H9 (cell line): ENCODE measurements around the gene CHGA. TPM values are rescaled to one million over a fixed set of nuclear protein-coding genes. Genes with fewer than 3 reads are reported as not detected.

Source experiments
- DNase-seq: peaks from one replicate; pipeline ENCODE4 v3.0.0-alpha.2; 2017
- H2AFZ ChIP-seq: one replicate; pipeline ENCODE4 v1.6.1; 2013; ENCODE audit warnings: mild to moderate bottlenecking, low read length, control low read depth, moderate library complexity
- H2AK5ac ChIP-seq: 2 replicates; pipeline ENCODE4 v1.6.1; 2013; ENCODE audit warnings: low read length, control low read depth, mixed read lengths; ENCODE audit not compliant: insufficient read length
- H2BK120ac ChIP-seq: one replicate; pipeline ENCODE4 v1.6.1; 2013; ENCODE audit warnings: low read depth, mild to moderate bottlenecking, low read length, control low read depth, inconsistent platforms; ENCODE audit not compliant: poor library complexity, severe bottlenecking
- H2BK12ac ChIP-seq: 2 replicates; pipeline ENCODE4 v1.6.1; 2013; ENCODE audit warnings: low read length, control low read depth, mixed read lengths, low read depth; ENCODE audit not compliant: insufficient read length
- H2BK15ac ChIP-seq: 2 replicates; pipeline ENCODE4 v1.6.1; 2013; ENCODE audit warnings: low read depth, low read length, control low read depth
- H2BK20ac ChIP-seq: one replicate; pipeline ENCODE4 v1.6.1; 2013; ENCODE audit warnings: low read depth, mild to moderate bottlenecking, low read length, control low read depth, inconsistent platforms; ENCODE audit not compliant: poor library complexity, severe bottlenecking
- H2BK5ac ChIP-seq: 2 replicates; pipeline ENCODE4 v1.6.1; 2013; ENCODE audit warnings: low read length, control low read depth, mixed read lengths; ENCODE audit not compliant: insufficient read length
- H3K14ac ChIP-seq: 2 replicates; pipeline ENCODE4 v1.6.1; 2013; ENCODE audit warnings: low read length, control low read depth; ENCODE audit not compliant: insufficient read depth
- H3K18ac ChIP-seq: 2 replicates; pipeline ENCODE4 v1.6.1; 2013; ENCODE audit warnings: low read depth, mild to moderate bottlenecking, mixed read lengths, low read length, control low read depth; ENCODE audit not compliant: insufficient read length
- H3K23ac ChIP-seq: 2 replicates; pipeline ENCODE4 v1.6.1; 2013; ENCODE audit warnings: low read length, control low read depth, mixed read lengths, low read depth; ENCODE audit not compliant: insufficient read length
- H3K23me2 ChIP-seq: 2 replicates; pipeline ENCODE4 v1.6.1; 2013; ENCODE audit warnings: low read depth, mild to moderate bottlenecking, mixed read lengths, low read length, control low read depth; ENCODE audit not compliant: insufficient read length, poor library complexity, severe bottlenecking
- H3K27ac ChIP-seq: 2 replicates; pipeline ENCODE4 v1.5.1; 2013; ENCODE audit warnings: low read length, control low read depth, mixed read lengths, low read depth; ENCODE audit not compliant: insufficient read length
- H3K27me3 ChIP-seq: 2 replicates; pipeline ENCODE4 v1.6.1; 2013; ENCODE audit warnings: low read length, control low read depth, inconsistent platforms; ENCODE audit not compliant: insufficient read depth
- H3K4ac ChIP-seq: 2 replicates; pipeline ENCODE4 v1.6.1; 2013; ENCODE audit warnings: low read depth, mild to moderate bottlenecking, control low read depth, inconsistent platforms, low read length, moderate library complexity
- H3K4me1 ChIP-seq: 2 replicates; pipeline ENCODE4 v1.6.1; 2013; ENCODE audit warnings: low read length, control low read depth, inconsistent platforms; ENCODE audit not compliant: insufficient read depth
- H3K4me2 ChIP-seq: 2 replicates; pipeline ENCODE4 v1.6.1; 2013; ENCODE audit warnings: low read length, control low read depth, mixed read lengths; ENCODE audit not compliant: insufficient read length, insufficient read depth
- H3K56ac ChIP-seq: 2 replicates; pipeline ENCODE4 v1.6.1; 2013; ENCODE audit warnings: low read depth, mild to moderate bottlenecking, mixed read lengths, low read length, control low read depth; ENCODE audit not compliant: insufficient read length
- H3K79me1 ChIP-seq: 2 replicates; pipeline ENCODE4 v1.6.1; 2013; ENCODE audit warnings: low read depth, mild to moderate bottlenecking, moderate library complexity, low read length, control low read depth, inconsistent platforms; ENCODE audit not compliant: insufficient read depth, poor library complexity, severe bottlenecking
- H3K79me2 ChIP-seq: 2 replicates; pipeline ENCODE4 v1.6.1; 2013; ENCODE audit warnings: low read length, control low read depth, inconsistent platforms; ENCODE audit not compliant: insufficient read depth
- H3K9ac ChIP-seq: 2 replicates; pipeline ENCODE4 v1.6.1; 2013; ENCODE audit warnings: low read length, control low read depth, mixed read lengths; ENCODE audit not compliant: insufficient read length; ENCODE audit errors: extremely low read depth
- H3K9me3 ChIP-seq: one replicate; pipeline ENCODE4 v1.6.1; 2013; ENCODE audit warnings: low read depth, low read length, inconsistent platforms; ENCODE audit not compliant: control insufficient read depth
- H3T11ph ChIP-seq: one replicate; pipeline ENCODE4 v1.6.1; 2013; ENCODE audit warnings: mild to moderate bottlenecking, low read length, control low read depth, inconsistent platforms
- H4K20me1 ChIP-seq: one replicate; pipeline ENCODE4 v1.6.1; 2013; ENCODE audit not compliant: control insufficient read depth, insufficient read length, insufficient read depth
- H4K5ac ChIP-seq: 2 replicates; pipeline ENCODE4 v1.6.1; 2013; ENCODE audit warnings: low read depth, mild to moderate bottlenecking, mixed read lengths, low read length, control low read depth; ENCODE audit not compliant: insufficient read length
- H4K8ac ChIP-seq: replicated peaks from 2 replicates; pipeline ENCODE4 v1.6.1; 2013; ENCODE audit warnings: low read length, control low read depth, mixed read lengths, low read depth; ENCODE audit not compliant: insufficient read length
- H4K91ac ChIP-seq: 2 replicates; pipeline ENCODE4 v1.6.1; 2013; ENCODE audit warnings: low read depth, mild to moderate bottlenecking, moderate library complexity, mixed read lengths, low read length, control low read depth; ENCODE audit not compliant: insufficient read length
- H3K27ac Mint-ChIP-seq, 3 experiments: 2 replicates in 2 of 3; 3 replicates in 1 of 3; pipeline ENCODE4 v1.8.0; 2020 to 2021; ENCODE audit warnings: mixed read lengths in 3 of 3, mild to moderate bottlenecking in 1 of 3, moderate library complexity in 1 of 3
- H3K27me3 Mint-ChIP-seq: 2 replicates; pipeline ENCODE4 v1.8.0; 2021; ENCODE audit warnings: low read depth, mild to moderate bottlenecking, moderate library complexity, mixed read lengths
- H3K36me3 Mint-ChIP-seq, 3 experiments: 2 replicates in 2 of 3; 3 replicates in 1 of 3; pipeline ENCODE4 v1.8.0; 2020 to 2021; ENCODE audit warnings: low read depth in 3 of 3, mixed read lengths in 3 of 3; ENCODE audit not compliant: insufficient read depth in 1 of 3
- H3K4me1 Mint-ChIP-seq, 2 experiments: 2 replicates each; pipeline ENCODE4 v1.8.0; 2020; ENCODE audit warnings: mixed read lengths in 2 of 2
- H3K4me3 Mint-ChIP-seq, 2 experiments: 2 replicates in 1 of 2; 3 replicates in 1 of 2; pipeline ENCODE4 v1.8.0; 2020 to 2021; ENCODE audit warnings: mild to moderate bottlenecking in 2 of 2, mixed read lengths in 2 of 2, moderate library complexity in 1 of 2
- H3K9me3 Mint-ChIP-seq, 2 experiments: 2 replicates in 1 of 2; 3 replicates in 1 of 2; pipeline ENCODE4 v1.8.0; 2020; ENCODE audit warnings: mild to moderate bottlenecking in 2 of 2, mixed read lengths in 2 of 2, moderate library complexity in 1 of 2
- CTCF ChIP-seq: fragments of 200-600 bp; sonication (generic); conservative IDR thresholded peaks from 3 replicates; pipeline ENCODE4 v1.8.0; 2021; ENCODE audit warnings: antibody characterized with exemption, mild to moderate bottlenecking
- WGBS: extraction: QIAGEN DNeasy Blood & Tissue Kit; methylation state at CpG from one replicate; pipeline ENCODE4 v1.1.7; 2013; ENCODE audit warnings: missing lambda C conversion rate, low lambda C conversion rate, mixed read lengths; ENCODE audit not compliant: insufficient read length; ENCODE audit errors: extremely low coverage; 5-methylcytosine and 5-hydroxymethylcytosine counted together
- total RNA-seq: library from RNA; stranded (reverse); gene quantifications from 2 replicates; pipeline ENCODE4 v1.2.1, GENCODE V29; 2021

The CHGA gene
- total RNA-seq, 1 experiment from 2014 or later: 6.7 TPM

GRCh38 chr14:92874962-92875661 lies 47.8 kb upstream of the CHGA start:
- no peak overlapping the region for H3K4me2 ChIP-seq
- WGBS: no CpG with 5 or more reads among the region's 13 CpGs
- no peak overlapping the region for H2BK120ac ChIP-seq
- H3K9me3 ChIP-seq: no peaks in the 10 kb centered on the region
- Mint-ChIP-seq H3K4me1 (peaks cover 12 to 13% of the 10 kb centered on the region in 2 experiments), H3K36me3 (no peaks in the 10 kb centered on the region), H3K27me3 (peaks cover 3% of the 10 kb centered on the region; the same call in 1 of the 2 replicates), H3K9me3 (no peaks in the 10 kb centered on the region), H3K4me3 (no peak overlapping the region; a peak in 1 of 5 replicates), H3K27ac (peak overlapping the region in 1 of 3 experiments; percentile 32; a peak in 2 of 7 replicates)
- no peak overlapping the region for H3K9ac ChIP-seq
- no peak overlapping the region for H3K56ac ChIP-seq
- H2BK15ac ChIP-seq: no peak overlapping the region; the same call in 1 of the 2 replicates
- no peak overlapping the region for H3K23ac ChIP-seq
- H4K5ac ChIP-seq: no peak overlapping the region
- TF ChIP-seq CTCF: no peak
- no peaks in the 10 kb centered on the region for H3K79me1 ChIP-seq
- no peak overlapping the region for H4K91ac ChIP-seq
- H3K4ac ChIP-seq: no peak overlapping the region
- no peaks in the 10 kb centered on the region for H3K23me2 ChIP-seq
- no peak overlapping the region for H3T11ph ChIP-seq
- H4K8ac ChIP-seq: no peak overlapping the region
- no peak overlapping the region for H2AFZ ChIP-seq
- no peaks in the 10 kb centered on the region for H4K20me1 ChIP-seq
- peaks cover 7% of the 10 kb centered on the region; the same call in 1 of the 2 replicates for H3K4me1 ChIP-seq
- no peak overlapping the region for H2AK5ac ChIP-seq
- no peak overlapping the region for H2BK12ac ChIP-seq
- H3K27ac ChIP-seq: no peak overlapping the region
- H3K18ac ChIP-seq: no peak overlapping the region
- DNase-seq: no peak
- H3K79me2 ChIP-seq: no peaks in the 10 kb centered on the region
- H2BK20ac ChIP-seq: no peak overlapping the region
- H3K27me3 ChIP-seq: no peaks in the 10 kb centered on the region
- no peak overlapping the region for H2BK5ac ChIP-seq
- H3K14ac ChIP-seq: peak overlapping the region; percentile 15; the same call in 1 of the 2 replicates
